Loucy (cell line): ENCODE data around the gene NAT16.

Source experiments
- H2AFZ ChIP-seq: fragments of 200-600 bp; sonication (generic); 2 replicates; pipeline ENCODE4 v1.6.0; 2016; ENCODE audit warnings: antibody characterized with exemption, mild to moderate bottlenecking, low read length, moderate library complexity
- H3F3A ChIP-seq: fragments of 200-600 bp; 2 replicates; pipeline ENCODE4 v1.6.0; 2016; ENCODE audit warnings: antibody characterized with exemption, low read depth, mild to moderate bottlenecking
- H3K27me3 ChIP-seq: fragments of 200-600 bp; sonication (generic); 2 replicates; pipeline ENCODE4 v1.6.1; 2014; ENCODE audit warnings: low read length, mild to moderate bottlenecking; ENCODE audit not compliant: insufficient read depth, poor library complexity, severe bottlenecking
- H3K36me3 ChIP-seq: fragments of 200-600 bp; sonication (generic); 2 replicates; pipeline ENCODE4 v1.6.1; 2016; ENCODE audit warnings: low read length; ENCODE audit not compliant: insufficient read depth
- H3K4me1 ChIP-seq: fragments of 200-600 bp; sonication (generic); 2 replicates; pipeline ENCODE4 v1.5.1; 2014; ENCODE audit warnings: low read length, mild to moderate bottlenecking; ENCODE audit not compliant: insufficient read depth, poor library complexity, severe bottlenecking
- H3K4me2 ChIP-seq: fragments of 200-600 bp; sonication (generic); 2 replicates; pipeline ENCODE4 v1.6.0; 2014; ENCODE audit warnings: antibody characterized with exemption, low read length, low read depth, mild to moderate bottlenecking; ENCODE audit not compliant: poor library complexity, severe bottlenecking
- H3K4me3 ChIP-seq: fragments of 200-600 bp; sonication (generic); 2 replicates; pipeline ENCODE4 v1.5.1; 2014; ENCODE audit warnings: low read length, mild to moderate bottlenecking, mixed read lengths; ENCODE audit not compliant: poor library complexity, severe bottlenecking
- H3K79me2 ChIP-seq: fragments of 200-600 bp; sonication (generic); 2 replicates; pipeline ENCODE4 v1.6.1; 2014; ENCODE audit warnings: low read length; ENCODE audit not compliant: insufficient read depth
- H3K9ac ChIP-seq: fragments of 200-600 bp; sonication (generic); 2 replicates; pipeline ENCODE4 v1.6.0; 2014; ENCODE audit warnings: mild to moderate bottlenecking, low read depth, low read length, moderate library complexity; ENCODE audit not compliant: poor library complexity, severe bottlenecking
- H3K9me2 ChIP-seq: fragments of 200-600 bp; sonication (generic); replicated peaks from 2 replicates; pipeline ENCODE4 v1.6.1; 2016; ENCODE audit warnings: low read depth, low read length, mixed read lengths
- H3K9me3 ChIP-seq: fragments of 200-600 bp; sonication (generic); 2 replicates; pipeline ENCODE4 v1.6.1; 2014; ENCODE audit warnings: mild to moderate bottlenecking, antibody characterized with exemption, low read length, low read depth; ENCODE audit not compliant: insufficient read depth
- H4K20me1 ChIP-seq: fragments of 200-600 bp; sonication (generic); 2 replicates; pipeline ENCODE4 v1.6.0; 2014; ENCODE audit warnings: antibody characterized with exemption, low read length, mild to moderate bottlenecking; ENCODE audit not compliant: insufficient read depth, poor library complexity, severe bottlenecking
- CTCF ChIP-seq: fragments of 200-600 bp; sonication (generic); conservative IDR thresholded peaks from 2 replicates; pipeline ENCODE4 v1.5.1; 2014; ENCODE audit warnings: mild to moderate bottlenecking, antibody characterized with exemption, low read length
- EZH2phosphoT487 ChIP-seq: fragments of 200-600 bp; IDR thresholded peaks from 2 replicates; pipeline ENCODE4 v1.6.1; 2018; ENCODE audit warnings: antibody characterized with exemption, mild to moderate bottlenecking, moderate library complexity, borderline replicate concordance

Gene NAT16

GRCh38 chr7:101174322-101174854 lies 5.7 kb downstream of the NAT16 start:
- H4K20me1 ChIP-seq, result no peaks in the 10 kb centered on the region
- no peaks in the 10 kb centered on the region for H3K36me3 ChIP-seq
- H3K27me3 ChIP-seq, result no peaks in the 10 kb centered on the region
- no peaks in the 10 kb centered on the region for H3F3A ChIP-seq
- no peak overlapping the region for H3K9ac ChIP-seq
- H3K9me2 ChIP-seq, result no peaks in the 10 kb centered on the region
- H3K9me3 ChIP-seq, result no peaks in the 10 kb centered on the region
- H2AFZ ChIP-seq, result no peak overlapping the region
- H3K4me3 ChIP-seq, result no peak overlapping the region
- H3K79me2 ChIP-seq, result no peaks in the 10 kb centered on the region
- no peak overlapping the region for H3K4me2 ChIP-seq
- TF ChIP-seq CTCF (no peak), EZH2phosphoT487 (no peak)
- peaks cover 26% of the 10 kb centered on the region for H3K4me1 ChIP-seq

- H3K27me3 ChIP-seq, result no peaks in the 10 kb centered on the region
- H4K20me1 ChIP-seq, result no peaks in the 10 kb centered on the region
- peaks cover 30% of the 10 kb centered on the region for H3K4me1 ChIP-seq
- no peak overlapping the region for H3K4me2 ChIP-seq
- H2AFZ ChIP-seq, result no peak overlapping the region
- no peaks in the 10 kb centered on the region for H3K79me2 ChIP-seq
- no peaks in the 10 kb centered on the region for H3K9me3 ChIP-seq
- no peaks in the 10 kb centered on the region for H3K9me2 ChIP-seq
- H3K4me3 ChIP-seq, result no peak overlapping the region
- TF ChIP-seq EZH2phosphoT487 (no peak), CTCF (no peak)
- no peaks in the 10 kb centered on the region for H3K36me3 ChIP-seq
- H3K9ac ChIP-seq, result no peak overlapping the region
- H3F3A ChIP-seq, result no peaks in the 10 kb centered on the region
Observed at GRCh38 chr7:101173752-101174244, 6.3 kb downstream of the NAT16 start.

GRCh38 chr7:101172854-101173751 lies 7.0 kb downstream of the NAT16 start:
- Histone ChIP-seq H3K4me2 (no peak overlapping the region), H3K36me3 (no peaks in the 10 kb centered on the region), H3K27me3 (no peaks in the 10 kb centered on the region), H4K20me1 (no peaks in the 10 kb centered on the region), H3K79me2 (no peaks in the 10 kb centered on the region), H3F3A (no peaks in the 10 kb centered on the region), H3K9me3 (no peaks in the 10 kb centered on the region), H3K4me3 (no peak overlapping the region), H3K9me2 (no peaks in the 10 kb centered on the region), H3K9ac (no peak overlapping the region), H2AFZ (no peak overlapping the region), H3K4me1 (peaks cover 30% of the 10 kb centered on the region)
- TF ChIP-seq CTCF (no peak), EZH2phosphoT487 (no peak)
